Adrenal gland (tissue), 5 donors: ENCODE data around the gene RSL24D1.

ENCODE experiments used
- POLR2A ChIP-seq, 2 donors: fragments of 450-650 bp; IDR thresholded peaks; one replicate each; pipeline ENCODE4 v1.6.1; 2017; ENCODE audit warnings: antibody characterized with exemption in 2 of 2, mild to moderate bottlenecking in 2 of 2, moderate library complexity in 1 of 2
- TF ChIP-seq, protein P1 (sequence below), 6 experiments: fragments of 450-650 bp in 4 of 6; fragments of 200-600 bp in 2 of 6; sonication (generic) in 1 of 6; IDR thresholded peaks; 1 replicate in 5 of 6; 2 replicates in 1 of 6; pipeline versions ENCODE4 v1.5.1 to v1.8.0; 2016 to 2021; ENCODE audit warnings: antibody characterized with exemption in 6 of 6, mild to moderate bottlenecking in 2 of 6, moderate library complexity in 1 of 6
- donor health status: DM: no; HTN: no; CAD: no.

DNA sequence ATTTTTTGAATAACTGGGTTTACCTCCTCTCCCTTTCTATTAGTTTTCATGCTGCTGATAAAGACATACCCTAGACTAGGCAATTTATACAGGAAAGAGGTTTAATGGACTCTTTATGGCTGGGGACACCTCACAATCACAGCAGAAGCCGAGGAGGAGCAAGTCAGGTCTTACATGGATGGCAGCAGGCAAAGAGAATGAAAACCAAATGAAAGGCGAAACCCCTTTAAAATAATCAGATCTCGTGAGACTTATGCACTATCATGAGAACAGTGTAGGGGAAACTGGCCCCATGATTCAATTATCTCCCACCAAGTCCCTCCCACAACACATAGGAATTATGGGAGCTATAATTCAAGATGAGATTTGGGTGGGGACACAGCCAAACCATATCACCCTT lies 2.0 kb upstream of the RSL24D1 start:
- TF ChIP-seq, protein P1, sequence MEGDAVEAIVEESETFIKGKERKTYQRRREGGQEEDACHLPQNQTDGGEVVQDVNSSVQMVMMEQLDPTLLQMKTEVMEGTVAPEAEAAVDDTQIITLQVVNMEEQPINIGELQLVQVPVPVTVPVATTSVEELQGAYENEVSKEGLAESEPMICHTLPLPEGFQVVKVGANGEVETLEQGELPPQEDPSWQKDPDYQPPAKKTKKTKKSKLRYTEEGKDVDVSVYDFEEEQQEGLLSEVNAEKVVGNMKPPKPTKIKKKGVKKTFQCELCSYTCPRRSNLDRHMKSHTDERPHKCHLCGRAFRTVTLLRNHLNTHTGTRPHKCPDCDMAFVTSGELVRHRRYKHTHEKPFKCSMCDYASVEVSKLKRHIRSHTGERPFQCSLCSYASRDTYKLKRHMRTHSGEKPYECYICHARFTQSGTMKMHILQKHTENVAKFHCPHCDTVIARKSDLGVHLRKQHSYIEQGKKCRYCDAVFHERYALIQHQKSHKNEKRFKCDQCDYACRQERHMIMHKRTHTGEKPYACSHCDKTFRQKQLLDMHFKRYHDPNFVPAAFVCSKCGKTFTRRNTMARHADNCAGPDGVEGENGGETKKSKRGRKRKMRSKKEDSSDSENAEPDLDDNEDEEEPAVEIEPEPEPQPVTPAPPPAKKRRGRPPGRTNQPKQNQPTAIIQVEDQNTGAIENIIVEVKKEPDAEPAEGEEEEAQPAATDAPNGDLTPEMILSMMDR (IDR thresholded peaks at IDR 0.05), result no peak
- TF ChIP-seq POLR2A (IDR thresholded peaks at IDR 0.05), result no peak
